ENCODE results near the gene EDDM13. TPM values are rescaled to one million over a fixed set of nuclear protein-coding genes. Genes with fewer than 3 reads are reported as not detected.

EDDM13 gene
- total and polyA plus RNA-seq, 2 of the 13 experiments (the other 11 are each of a cell fraction or from before 2014, with no cell fraction given) = not detected

- TF ChIP-seq PHF5A (CRISPR knock-in tag; IDR thresholded peaks at IDR 0.05; ENCODE audit: low read depth, unreplicated experiment) (no peak), RFX1 (IDR thresholded peaks at IDR 0.05) (no peak), SIN3B (IDR thresholded peaks at IDR 0.05; ENCODE audit: low read length) (no peak), SRF (IDR thresholded peaks at IDR 0.05; ENCODE audit: low read depth, low read length) (no peak), ARID3A (IDR thresholded peaks at IDR 0.05; ENCODE audit: low read depth, low read length) (peak; percentile 19; the same call in 1 of the 2 replicates), ZNF124 (CRISPR knock-in tag; IDR thresholded peaks at IDR 0.05) (no peak), ZMYM4 (CRISPR knock-in tag; IDR thresholded peaks at IDR 0.05) (peak; percentile 14; the same call in 1 of the 2 replicates), HOMEZ (CRISPR knock-in tag; IDR thresholded peaks at IDR 0.05; ENCODE audit: low read depth) (no peak), TOE1 (CRISPR knock-in tag; IDR thresholded peaks at IDR 0.05) (no peak), PPARG (CRISPR knock-in tag; conservative IDR thresholded peaks at IDR 0.05) (no peak), MEIS2 (CRISPR knock-in tag; IDR thresholded peaks at IDR 0.05) (no peak), POLR2G (IDR thresholded peaks at IDR 0.05; ENCODE audit: low read depth, low read length) (no peak), ZNF543 (CRISPR knock-in tag; IDR thresholded peaks at IDR 0.05) (0 out of 2 replicates have a peak, but pooled peaks have one; percentile 7), ZMYM2 (CRISPR knock-in tag; IDR thresholded peaks at IDR 0.05) (no peak), NFATC3 (CRISPR knock-in tag; IDR thresholded peaks at IDR 0.05) (0 out of 2 replicates have a peak, but pooled peaks have one; percentile 9), ZNF761 (CRISPR knock-in tag; conservative IDR thresholded peaks at IDR 0.05) (no peak), ZNF605 (CRISPR knock-in tag; IDR thresholded peaks at IDR 0.05) (no peak; the same call in 1 of the 2 replicates), ATF6 (CRISPR knock-in tag; conservative IDR thresholded peaks at IDR 0.05) (no peak), ZNF329 (CRISPR knock-in tag; IDR thresholded peaks at IDR 0.05; ENCODE audit: low read depth) (no peak)
- TF ChIP-seq, protein P1, sequence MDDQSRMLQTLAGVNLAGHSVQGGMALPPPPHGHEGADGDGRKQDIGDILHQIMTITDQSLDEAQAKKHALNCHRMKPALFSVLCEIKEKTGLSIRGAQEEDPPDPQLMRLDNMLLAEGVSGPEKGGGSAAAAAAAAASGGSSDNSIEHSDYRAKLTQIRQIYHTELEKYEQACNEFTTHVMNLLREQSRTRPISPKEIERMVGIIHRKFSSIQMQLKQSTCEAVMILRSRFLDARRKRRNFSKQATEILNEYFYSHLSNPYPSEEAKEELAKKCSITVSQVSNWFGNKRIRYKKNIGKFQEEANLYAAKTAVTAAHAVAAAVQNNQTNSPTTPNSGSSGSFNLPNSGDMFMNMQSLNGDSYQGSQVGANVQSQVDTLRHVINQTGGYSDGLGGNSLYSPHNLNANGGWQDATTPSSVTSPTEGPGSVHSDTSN (CRISPR knock-in tag; IDR thresholded peaks at IDR 0.05; ENCODE audit: borderline replicate concordance) = no peak
- TF ChIP-seq, protein P2, sequence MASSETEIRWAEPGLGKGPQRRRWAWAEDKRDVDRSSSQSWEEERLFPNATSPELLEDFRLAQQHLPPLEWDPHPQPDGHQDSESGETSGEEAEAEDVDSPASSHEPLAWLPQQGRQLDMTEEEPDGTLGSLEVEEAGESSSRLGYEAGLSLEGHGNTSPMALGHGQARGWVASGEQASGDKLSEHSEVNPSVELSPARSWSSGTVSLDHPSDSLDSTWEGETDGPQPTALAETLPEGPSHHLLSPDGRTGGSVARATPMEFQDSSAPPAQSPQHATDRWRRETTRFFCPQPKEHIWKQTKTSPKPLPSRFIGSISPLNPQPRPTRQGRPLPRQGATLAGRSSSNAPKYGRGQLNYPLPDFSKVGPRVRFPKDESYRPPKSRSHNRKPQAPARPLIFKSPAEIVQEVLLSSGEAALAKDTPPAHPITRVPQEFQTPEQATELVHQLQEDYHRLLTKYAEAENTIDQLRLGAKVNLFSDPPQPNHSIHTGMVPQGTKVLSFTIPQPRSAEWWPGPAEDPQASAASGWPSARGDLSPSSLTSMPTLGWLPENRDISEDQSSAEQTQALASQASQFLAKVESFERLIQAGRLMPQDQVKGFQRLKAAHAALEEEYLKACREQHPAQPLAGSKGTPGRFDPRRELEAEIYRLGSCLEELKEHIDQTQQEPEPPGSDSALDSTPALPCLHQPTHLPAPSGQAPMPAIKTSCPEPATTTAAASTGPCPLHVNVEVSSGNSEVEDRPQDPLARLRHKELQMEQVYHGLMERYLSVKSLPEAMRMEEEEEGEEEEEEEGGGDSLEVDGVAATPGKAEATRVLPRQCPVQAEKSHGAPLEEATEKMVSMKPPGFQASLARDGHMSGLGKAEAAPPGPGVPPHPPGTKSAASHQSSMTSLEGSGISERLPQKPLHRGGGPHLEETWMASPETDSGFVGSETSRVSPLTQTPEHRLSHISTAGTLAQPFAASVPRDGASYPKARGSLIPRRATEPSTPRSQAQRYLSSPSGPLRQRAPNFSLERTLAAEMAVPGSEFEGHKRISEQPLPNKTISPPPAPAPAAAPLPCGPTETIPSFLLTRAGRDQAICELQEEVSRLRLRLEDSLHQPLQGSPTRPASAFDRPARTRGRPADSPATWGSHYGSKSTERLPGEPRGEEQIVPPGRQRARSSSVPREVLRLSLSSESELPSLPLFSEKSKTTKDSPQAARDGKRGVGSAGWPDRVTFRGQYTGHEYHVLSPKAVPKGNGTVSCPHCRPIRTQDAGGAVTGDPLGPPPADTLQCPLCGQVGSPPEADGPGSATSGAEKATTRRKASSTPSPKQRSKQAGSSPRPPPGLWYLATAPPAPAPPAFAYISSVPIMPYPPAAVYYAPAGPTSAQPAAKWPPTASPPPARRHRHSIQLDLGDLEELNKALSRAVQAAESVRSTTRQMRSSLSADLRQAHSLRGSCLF (CRISPR knock-in tag; IDR thresholded peaks at IDR 0.05; ENCODE audit: borderline replicate concordance) = no peak
Observed at GRCh38 chr19:56314018-56314380, 41.5 kb downstream of the EDDM13 start (continued).
